Astrocyte of the hippocampus (primary cell): ENCODE data around the gene SLC14A1.

Source experiments
- DNase-seq: peaks from one replicate; pipeline ENCODE4 v3.0.0; 2011; ENCODE audit warnings: low read depth, low spot score

The SLC14A1 gene

GRCh38 chr18:45793264-45793965 is 69.4 kb downstream of the SLC14A1 start:
- DNase-seq = peak; percentile 56

- no peak for DNase-seq
These were observed 77.5 kb downstream of the SLC14A1 start for GRCh38 chr18:45801416-45802004.
